Hematopoietic multipotent progenitor cell treated with erythropoietin and hydrocortisone succinate and interleukin-3 and kit ligand, for 4 days (in vitro differentiated cells): ENCODE data around the gene BMP8B.

Experiments used
- DNase-seq: peaks from one replicate; pipeline ENCODE4 v3.0.0-alpha.2; 2015

Gene BMP8B

GRCh38 chr1:39755965-39756659 lies 32.6 kb downstream of the BMP8B start:
- DNase-seq, result no peak

GRCh38 chr1:39754906-39755504 lies 33.7 kb downstream of the BMP8B start:
- no peak for DNase-seq

- DNase-seq, result no peak
Observed at GRCh38 chr1:39754026-39754570, 34.6 kb downstream of the BMP8B start.

GRCh38 chr1:39753132-39754025 lies 35.3 kb downstream of the BMP8B start:
- DNase-seq, result no peak

GRCh38 chr1:39752703-39753102 lies 36.0 kb downstream of the BMP8B start:
- no peak for DNase-seq

- no peak for DNase-seq
Observed at GRCh38 chr1:39751595-39751994, 37.1 kb downstream of the BMP8B start.

- no peak for DNase-seq
Observed at GRCh38 chr1:39745016-39745670, 43.5 kb downstream of the BMP8B start.

GRCh38 chr1:39738622-39739366 lies 49.9 kb downstream of the BMP8B start, which contains the start of gene PPIE:
Gene PPIE (plus strand): TSS chr1:39738882. CDS start chr1:39738901, 19 bp downstream.
- DNase-seq, result peak; percentile 99

GRCh38 chr1:39737546-39738169 lies 51.0 kb downstream of the BMP8B start:
- DNase-seq, result no peak

- no peak for DNase-seq
Observed at GRCh38 chr1:39735731-39736130, 52.9 kb downstream of the BMP8B start.

GRCh38 chr1:39733161-39733560 lies 55.5 kb downstream of the BMP8B start:
- DNase-seq, result no peak

GRCh38 chr1:39732730-39733129 lies 55.9 kb downstream of the BMP8B start:
- DNase-seq, result no peak

GRCh38 chr1:39729842-39730241 lies 58.8 kb downstream of the BMP8B start:
- no peak for DNase-seq

- no peak for DNase-seq
Observed at GRCh38 chr1:39729030-39729429, 59.6 kb downstream of the BMP8B start.

GRCh38 chr1:39727932-39728317 lies 60.7 kb downstream of the BMP8B start:
- no peak for DNase-seq

GRCh38 chr1:39727221-39727931 lies 61.3 kb downstream of the BMP8B start:
- DNase-seq, result no peak

GRCh38 chr1:39726600-39726999 lies 62.1 kb downstream of the BMP8B start:
- DNase-seq, result no peak

GRCh38 chr1:39722495-39722894 lies 66.2 kb downstream of the BMP8B start:
- DNase-seq, result no peak

GRCh38 chr1:39721664-39722063 lies 67.0 kb downstream of the BMP8B start:
- no peak for DNase-seq

- peak; percentile 87 for DNase-seq
Observed at GRCh38 chr1:39720094-39720999, 68.3 kb downstream of the BMP8B start.
